ENCODE results near the gene PCED1B. TPM values are rescaled to one million over a fixed set of nuclear protein-coding genes. Genes with fewer than 3 reads are reported as not detected.
A peak's percentile ranks its signal among the peaks of the same experiment; 100 is the strongest.

PCED1B gene
- total and polyA plus RNA-seq, 12 donors = 0.49 to 4.8 (median 0.88) TPM

DNA sequence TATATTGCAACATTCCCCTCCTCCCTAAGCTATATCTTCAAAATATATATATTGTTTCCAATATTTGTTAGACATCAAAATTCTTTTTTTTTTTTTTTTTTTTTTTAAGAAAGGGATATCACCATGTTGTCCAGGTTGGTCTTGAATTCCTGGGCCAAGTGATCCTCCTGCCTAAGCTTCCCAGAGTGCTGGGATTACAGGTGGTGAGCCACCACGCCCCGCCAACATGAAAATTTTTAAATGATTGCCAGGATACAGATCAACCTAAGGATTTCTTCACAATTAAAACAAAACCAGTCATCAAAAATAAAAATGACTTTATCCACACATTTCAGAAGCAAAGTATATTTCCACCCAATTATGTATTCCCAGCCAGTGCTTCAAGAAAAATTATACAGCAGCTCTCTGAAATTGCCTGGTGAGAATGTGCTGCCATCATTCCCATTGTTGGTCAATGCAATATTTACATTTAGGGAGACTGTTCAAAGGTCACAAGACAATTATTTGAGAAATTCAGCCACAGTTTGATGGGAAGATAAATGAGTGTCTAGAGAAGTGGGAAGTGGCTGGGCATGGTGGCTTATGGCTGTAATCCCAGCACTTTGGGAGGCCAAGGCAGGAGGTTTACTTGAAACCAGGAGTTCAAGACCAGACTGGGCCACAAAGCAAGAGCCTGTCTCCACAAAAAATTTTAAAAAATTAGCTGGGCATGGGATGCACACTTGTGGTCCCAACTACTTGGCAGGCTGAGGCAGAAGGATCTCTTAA, 142.0 kb downstream of the PCED1B start:
- peaks cover 0 to 3% (median 0%) of the 10 kb centered on the region in 9 donors for H3K36me3 ChIP-seq
- H3K27me3 ChIP-seq = no peaks in the 10 kb centered on the region
- WGBS, 2 donors = 98% methylated on average over 2 of the region's 2 CpGs
- no peaks in the 10 kb centered on the region for H3K9me3 ChIP-seq
- peak overlapping the region in 1 of 10 donors; percentile 8 for H3K27ac ChIP-seq
- no peak overlapping the region for H3K4me3 ChIP-seq
- intact Hi-C loops (cut with DNase I) = loop anchor here in 1 of 10 donors (10.0 kb wide), 1 partner anchor 63 kb away; no protein-coding TSS in a partner anchor
- no peak for ATAC-seq
- TF ChIP-seq, protein P1, sequence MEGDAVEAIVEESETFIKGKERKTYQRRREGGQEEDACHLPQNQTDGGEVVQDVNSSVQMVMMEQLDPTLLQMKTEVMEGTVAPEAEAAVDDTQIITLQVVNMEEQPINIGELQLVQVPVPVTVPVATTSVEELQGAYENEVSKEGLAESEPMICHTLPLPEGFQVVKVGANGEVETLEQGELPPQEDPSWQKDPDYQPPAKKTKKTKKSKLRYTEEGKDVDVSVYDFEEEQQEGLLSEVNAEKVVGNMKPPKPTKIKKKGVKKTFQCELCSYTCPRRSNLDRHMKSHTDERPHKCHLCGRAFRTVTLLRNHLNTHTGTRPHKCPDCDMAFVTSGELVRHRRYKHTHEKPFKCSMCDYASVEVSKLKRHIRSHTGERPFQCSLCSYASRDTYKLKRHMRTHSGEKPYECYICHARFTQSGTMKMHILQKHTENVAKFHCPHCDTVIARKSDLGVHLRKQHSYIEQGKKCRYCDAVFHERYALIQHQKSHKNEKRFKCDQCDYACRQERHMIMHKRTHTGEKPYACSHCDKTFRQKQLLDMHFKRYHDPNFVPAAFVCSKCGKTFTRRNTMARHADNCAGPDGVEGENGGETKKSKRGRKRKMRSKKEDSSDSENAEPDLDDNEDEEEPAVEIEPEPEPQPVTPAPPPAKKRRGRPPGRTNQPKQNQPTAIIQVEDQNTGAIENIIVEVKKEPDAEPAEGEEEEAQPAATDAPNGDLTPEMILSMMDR (IDR thresholded peaks at IDR 0.05) = no peak
- peaks cover 0 to 40% (median 17%) of the 10 kb centered on the region in 9 donors for H3K4me1 ChIP-seq
- no peak for DNase-seq

DNA sequence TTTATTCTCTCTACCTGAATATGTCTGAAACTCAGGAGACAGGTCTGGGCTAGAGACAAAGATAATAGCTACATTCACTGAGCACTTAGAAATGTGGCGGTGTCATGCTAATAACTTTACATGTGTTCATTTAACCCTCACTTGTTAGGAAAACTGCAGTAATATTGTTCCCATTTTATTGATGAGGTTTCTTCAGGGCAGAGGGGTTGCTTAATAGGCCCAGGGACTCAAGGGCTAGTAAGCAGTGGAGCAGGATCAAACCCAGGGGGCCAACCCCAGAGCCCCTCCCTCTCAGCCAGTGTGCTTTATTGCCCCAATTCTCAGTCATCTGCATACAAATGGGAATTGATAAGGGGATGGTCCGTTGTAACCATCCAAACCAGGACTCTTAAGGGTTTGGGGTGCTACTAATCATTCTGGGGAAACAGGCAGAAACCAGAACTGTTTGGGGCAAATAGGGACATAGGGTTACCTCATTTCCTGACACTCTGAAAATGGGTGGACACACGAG, 143.2 kb downstream of the PCED1B start:
- Histone ChIP-seq H3K27ac (peak overlapping the region in 5 of 10 donors; percentile 21 to 74 (median 68)), H3K27me3 (no peaks in the 10 kb centered on the region), H3K36me3 (peaks cover 0 to 4% (median 0%) of the 10 kb centered on the region in 9 donors), H3K9me3 (no peaks in the 10 kb centered on the region), H3K4me1 (peaks cover 0 to 33% (median 17%) of the 10 kb centered on the region in 9 donors), H3K4me3 (no peak overlapping the region)
- DNase-seq (no peak), ATAC-seq (no peak)
- intact Hi-C loops (cut with DNase I) = loop anchor here in 1 of 10 donors (10.0 kb wide), 1 partner anchor 62 kb away; no protein-coding TSS in a partner anchor
- 70 to 81% methylated on average over 3 of the region's 3 CpGs for WGBS, 2 donors
- TF ChIP-seq, protein P1 (IDR thresholded peaks at IDR 0.05) = no peak

DNA sequence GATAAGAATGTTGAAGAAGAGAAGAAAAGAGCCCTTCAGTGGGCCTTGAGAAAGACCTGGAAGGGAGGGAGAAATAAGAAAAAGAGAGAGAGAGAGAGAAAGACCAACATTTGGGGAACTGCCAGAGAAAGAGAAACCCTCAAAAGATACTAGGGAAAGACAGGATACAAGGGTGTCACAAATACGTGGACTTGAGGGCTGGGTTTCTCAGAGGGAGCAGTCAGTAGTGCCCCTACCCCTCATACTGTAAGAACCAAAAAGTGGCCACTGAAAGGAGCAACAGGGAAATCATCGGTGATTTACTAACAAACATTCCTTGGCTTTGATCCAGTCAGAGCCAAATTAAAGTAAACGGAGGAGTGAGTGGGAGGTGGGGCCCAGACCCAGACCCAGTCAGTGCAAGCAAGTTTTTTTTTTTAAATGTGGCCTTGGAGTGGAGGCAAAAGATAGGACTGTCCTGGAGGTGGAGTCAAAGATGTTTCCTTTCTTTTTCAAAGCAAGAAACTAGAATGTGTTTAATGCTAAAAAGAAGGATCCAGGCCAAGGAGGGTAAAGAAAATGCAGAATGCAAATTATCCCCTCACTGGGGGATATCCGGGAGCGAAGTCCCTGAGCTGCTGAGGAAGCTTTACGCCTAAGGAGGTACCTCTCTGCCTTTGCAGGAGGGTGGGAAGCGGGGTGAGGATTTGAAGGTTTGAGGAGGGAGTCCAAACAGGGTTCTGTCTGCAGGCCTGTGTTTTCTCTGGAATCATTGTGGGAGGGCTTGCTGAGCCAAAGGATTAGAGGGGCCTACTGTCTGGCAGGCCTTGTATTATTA, 143.8 kb downstream of the PCED1B start:
- H3K27ac ChIP-seq = peak overlapping the region in 9 of 10 donors; percentile 8 to 74 (median 44)
- intact Hi-C loops (cut with DNase I) = loop anchor here in 1 of 10 donors (10.0 kb wide), 1 partner anchor 62 kb away; no protein-coding TSS in a partner anchor
- no peak for DNase-seq
- peaks cover 0 to 33% (median 17%) of the 10 kb centered on the region in 9 donors for H3K4me1 ChIP-seq
- H3K27me3 ChIP-seq = no peaks in the 10 kb centered on the region
- no peaks in the 10 kb centered on the region for H3K9me3 ChIP-seq
- H3K36me3 ChIP-seq = peaks cover 0 to 4% (median 0%) of the 10 kb centered on the region in 9 donors
- WGBS, 2 donors = 42 to 52% methylated on average over 7 of the region's 7 CpGs
- ATAC-seq = peak in 5 of 8 donors; percentile 20 to 62 (median 30)
- TF ChIP-seq, protein P1 (IDR thresholded peaks at IDR 0.05) = no peak
- H3K4me3 ChIP-seq = peak overlapping the region in 3 of 10 donors; percentile 15 to 24 (median 16)

DNA sequence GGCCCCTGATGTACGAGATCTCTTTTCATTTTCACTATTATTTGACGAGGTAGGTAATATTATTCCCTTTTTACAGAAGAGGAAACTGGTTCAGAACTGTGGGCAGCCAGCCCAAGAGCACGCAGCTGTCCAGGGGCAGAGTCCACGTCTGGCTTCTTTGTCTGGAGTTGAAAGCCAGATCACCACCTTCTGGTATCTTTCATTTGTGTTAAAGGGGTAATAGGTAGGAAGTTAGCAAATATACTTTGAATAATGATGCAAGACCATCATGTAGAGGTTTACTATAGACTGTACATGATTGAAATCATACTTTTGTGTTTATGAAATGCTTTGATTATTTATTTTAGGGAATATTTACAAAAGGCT, 144.4 kb downstream of the PCED1B start:
- ATAC-seq (peak in 6 of 8 donors; percentile 37 to 68 (median 62)), DNase-seq (peak in 1 of 2 donors; percentile 35)
- TF ChIP-seq, protein P1 (IDR thresholded peaks at IDR 0.05) = no peak
- WGBS, 2 donors = 28 to 43% methylated on average over 4 of the region's 4 CpGs
- H3K9me3 ChIP-seq = no peaks in the 10 kb centered on the region
- peak overlapping the region in 3 of 10 donors; percentile 15 to 24 (median 16) for H3K4me3 ChIP-seq
- no peaks in the 10 kb centered on the region for H3K27me3 ChIP-seq
- H3K36me3 ChIP-seq = peaks cover 0 to 4% (median 0%) of the 10 kb centered on the region in 9 donors
- peak overlapping the region in 9 of 10 donors; percentile 8 to 74 (median 44) for H3K27ac ChIP-seq
- peaks cover 0 to 33% (median 17%) of the 10 kb centered on the region in 9 donors for H3K4me1 ChIP-seq
- intact Hi-C loops (cut with DNase I) = loop anchor here in 1 of 10 donors (10.0 kb wide), 1 partner anchor 61 kb away; no protein-coding TSS in a partner anchor
